Body of pancreas (tissue), 4 donors: Measurements from ENCODE around the gene CDH4.

Source experiments
- CTCF ChIP-seq, 7 experiments: fragments of 450-650 bp in 4 of 7; fragments of 200-600 bp in 3 of 7; sonication (generic) in 3 of 7; IDR thresholded peaks; one replicate each; pipeline ENCODE4 v1.5.1; 2016 to 2019; ENCODE audit warnings: antibody characterized with exemption in 7 of 7
- POLR2A ChIP-seq, 3 donors: fragments of 450-650 bp; IDR thresholded peaks; one replicate each; pipeline ENCODE4 v1.6.1; 2016; ENCODE audit warnings: antibody characterized with exemption in 3 of 3, mild to moderate bottlenecking in 2 of 3

GRCh38 chr20:61891476-61891875 is 639.4 kb downstream of the CDH4 start:
- no peak for TF ChIP-seq POLR2A (IDR thresholded peaks at IDR 0.05)
- no peak for TF ChIP-seq CTCF (IDR thresholded peaks at IDR 0.05)
